ENCODE results near the gene ODAD4.

DNA sequence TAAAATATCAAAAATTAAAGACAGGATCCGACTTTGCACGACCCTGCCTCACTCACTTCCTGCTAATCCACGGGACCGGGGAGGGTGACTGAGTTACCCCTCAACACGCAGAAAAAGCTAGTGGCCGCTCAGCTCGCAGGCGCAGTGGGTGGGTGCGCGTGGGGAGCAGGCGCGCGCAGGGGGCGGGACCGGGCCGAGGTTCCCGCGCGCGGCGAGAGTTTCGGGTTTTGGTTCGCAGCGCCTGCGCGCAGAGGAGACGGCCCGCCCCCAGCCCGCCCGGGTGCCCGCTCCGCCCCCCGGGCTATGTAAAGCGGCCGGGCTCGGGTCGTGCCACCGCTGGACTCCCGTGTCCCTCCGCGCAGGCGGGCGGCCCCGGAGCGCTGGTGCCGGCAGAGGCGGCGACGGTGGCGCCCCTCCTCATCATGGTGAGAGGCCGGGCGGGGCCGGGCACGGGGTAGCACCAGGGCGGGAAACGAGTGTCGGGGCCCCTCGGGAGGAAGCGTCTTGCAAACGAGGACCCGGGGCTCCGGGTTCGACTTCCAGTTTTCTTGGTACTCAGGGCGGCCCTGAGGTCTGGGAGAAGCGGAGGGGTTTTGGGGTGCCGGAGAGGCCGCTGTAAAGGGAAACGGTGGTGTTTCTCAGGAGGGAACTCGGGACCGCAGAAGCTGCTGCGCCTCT is 36.2 kb downstream of the ODAD4 start, which contains the start of gene CNP:
- TF ChIP-seq RFX5 (IDR thresholded peaks at IDR 0.05; ENCODE audit: low read depth, low read length) (no peak), MAZ (IDR thresholded peaks at IDR 0.05; ENCODE audit: borderline replicate concordance, low read depth, low read length) (peak; percentile 82; the same call in 1 of the 2 replicates), POLR2A (IDR thresholded peaks at IDR 0.05; ENCODE audit: low read depth, low read length) (peak; percentile 89), CTCF (conservative IDR thresholded peaks at IDR 0.05; ENCODE audit: low read depth, low read length) (no peak)
